H9 (cell line): ENCODE data around the gene FLOT2. TPM values are rescaled to one million over a fixed set of nuclear protein-coding genes. Genes with fewer than 3 reads are reported as not detected.
"Not testable (repeated sequence)": the region's sequence is repeated elsewhere in the genome, so short reads cannot be mapped to it uniquely, and the experiment has no call there.

Source experiments
- DNase-seq: peaks from one replicate; pipeline ENCODE4 v3.0.0-alpha.2; 2017
- H2AFZ ChIP-seq: one replicate; pipeline ENCODE4 v1.6.1; 2013; ENCODE audit warnings: mild to moderate bottlenecking, low read length, control low read depth, moderate library complexity
- H2AK5ac ChIP-seq: 2 replicates; pipeline ENCODE4 v1.6.1; 2013; ENCODE audit warnings: low read length, control low read depth, mixed read lengths; ENCODE audit not compliant: insufficient read length
- H2BK120ac ChIP-seq: one replicate; pipeline ENCODE4 v1.6.1; 2013; ENCODE audit warnings: low read depth, mild to moderate bottlenecking, low read length, control low read depth, inconsistent platforms; ENCODE audit not compliant: poor library complexity, severe bottlenecking
- H2BK12ac ChIP-seq: 2 replicates; pipeline ENCODE4 v1.6.1; 2013; ENCODE audit warnings: low read length, control low read depth, mixed read lengths, low read depth; ENCODE audit not compliant: insufficient read length
- H2BK15ac ChIP-seq: 2 replicates; pipeline ENCODE4 v1.6.1; 2013; ENCODE audit warnings: low read depth, low read length, control low read depth
- H2BK20ac ChIP-seq: one replicate; pipeline ENCODE4 v1.6.1; 2013; ENCODE audit warnings: low read depth, mild to moderate bottlenecking, low read length, control low read depth, inconsistent platforms; ENCODE audit not compliant: poor library complexity, severe bottlenecking
- H2BK5ac ChIP-seq: 2 replicates; pipeline ENCODE4 v1.6.1; 2013; ENCODE audit warnings: low read length, control low read depth, mixed read lengths; ENCODE audit not compliant: insufficient read length
- H3K14ac ChIP-seq: 2 replicates; pipeline ENCODE4 v1.6.1; 2013; ENCODE audit warnings: low read length, control low read depth; ENCODE audit not compliant: insufficient read depth
- H3K18ac ChIP-seq: 2 replicates; pipeline ENCODE4 v1.6.1; 2013; ENCODE audit warnings: low read depth, mild to moderate bottlenecking, mixed read lengths, low read length, control low read depth; ENCODE audit not compliant: insufficient read length
- H3K23ac ChIP-seq: 2 replicates; pipeline ENCODE4 v1.6.1; 2013; ENCODE audit warnings: low read length, control low read depth, mixed read lengths, low read depth; ENCODE audit not compliant: insufficient read length
- H3K23me2 ChIP-seq: 2 replicates; pipeline ENCODE4 v1.6.1; 2013; ENCODE audit warnings: low read depth, mild to moderate bottlenecking, mixed read lengths, low read length, control low read depth; ENCODE audit not compliant: insufficient read length, poor library complexity, severe bottlenecking
- H3K27ac ChIP-seq: 2 replicates; pipeline ENCODE4 v1.5.1; 2013; ENCODE audit warnings: low read length, control low read depth, mixed read lengths, low read depth; ENCODE audit not compliant: insufficient read length
- H3K27me3 ChIP-seq: 2 replicates; pipeline ENCODE4 v1.6.1; 2013; ENCODE audit warnings: low read length, control low read depth, inconsistent platforms; ENCODE audit not compliant: insufficient read depth
- H3K4ac ChIP-seq: 2 replicates; pipeline ENCODE4 v1.6.1; 2013; ENCODE audit warnings: low read depth, mild to moderate bottlenecking, control low read depth, inconsistent platforms, low read length, moderate library complexity
- H3K4me1 ChIP-seq: 2 replicates; pipeline ENCODE4 v1.6.1; 2013; ENCODE audit warnings: low read length, control low read depth, inconsistent platforms; ENCODE audit not compliant: insufficient read depth
- H3K4me2 ChIP-seq: 2 replicates; pipeline ENCODE4 v1.6.1; 2013; ENCODE audit warnings: low read length, control low read depth, mixed read lengths; ENCODE audit not compliant: insufficient read length, insufficient read depth
- H3K56ac ChIP-seq: 2 replicates; pipeline ENCODE4 v1.6.1; 2013; ENCODE audit warnings: low read depth, mild to moderate bottlenecking, mixed read lengths, low read length, control low read depth; ENCODE audit not compliant: insufficient read length
- H3K79me1 ChIP-seq: 2 replicates; pipeline ENCODE4 v1.6.1; 2013; ENCODE audit warnings: low read depth, mild to moderate bottlenecking, moderate library complexity, low read length, control low read depth, inconsistent platforms; ENCODE audit not compliant: insufficient read depth, poor library complexity, severe bottlenecking
- H3K79me2 ChIP-seq: 2 replicates; pipeline ENCODE4 v1.6.1; 2013; ENCODE audit warnings: low read length, control low read depth, inconsistent platforms; ENCODE audit not compliant: insufficient read depth
- H3K9ac ChIP-seq: 2 replicates; pipeline ENCODE4 v1.6.1; 2013; ENCODE audit warnings: low read length, control low read depth, mixed read lengths; ENCODE audit not compliant: insufficient read length; ENCODE audit errors: extremely low read depth
- H3K9me3 ChIP-seq: one replicate; pipeline ENCODE4 v1.6.1; 2013; ENCODE audit warnings: low read depth, low read length, inconsistent platforms; ENCODE audit not compliant: control insufficient read depth
- H3T11ph ChIP-seq: one replicate; pipeline ENCODE4 v1.6.1; 2013; ENCODE audit warnings: mild to moderate bottlenecking, low read length, control low read depth, inconsistent platforms
- H4K20me1 ChIP-seq: one replicate; pipeline ENCODE4 v1.6.1; 2013; ENCODE audit not compliant: control insufficient read depth, insufficient read length, insufficient read depth
- H4K5ac ChIP-seq: 2 replicates; pipeline ENCODE4 v1.6.1; 2013; ENCODE audit warnings: low read depth, mild to moderate bottlenecking, mixed read lengths, low read length, control low read depth; ENCODE audit not compliant: insufficient read length
- H4K8ac ChIP-seq: replicated peaks from 2 replicates; pipeline ENCODE4 v1.6.1; 2013; ENCODE audit warnings: low read length, control low read depth, mixed read lengths, low read depth; ENCODE audit not compliant: insufficient read length
- H4K91ac ChIP-seq: 2 replicates; pipeline ENCODE4 v1.6.1; 2013; ENCODE audit warnings: low read depth, mild to moderate bottlenecking, moderate library complexity, mixed read lengths, low read length, control low read depth; ENCODE audit not compliant: insufficient read length
- H3K27ac Mint-ChIP-seq, 3 experiments: 2 replicates in 2 of 3; 3 replicates in 1 of 3; pipeline ENCODE4 v1.8.0; 2020 to 2021; ENCODE audit warnings: mixed read lengths in 3 of 3, mild to moderate bottlenecking in 1 of 3, moderate library complexity in 1 of 3
- H3K27me3 Mint-ChIP-seq: 2 replicates; pipeline ENCODE4 v1.8.0; 2021; ENCODE audit warnings: low read depth, mild to moderate bottlenecking, moderate library complexity, mixed read lengths
- H3K36me3 Mint-ChIP-seq, 3 experiments: 2 replicates in 2 of 3; 3 replicates in 1 of 3; pipeline ENCODE4 v1.8.0; 2020 to 2021; ENCODE audit warnings: low read depth in 3 of 3, mixed read lengths in 3 of 3; ENCODE audit not compliant: insufficient read depth in 1 of 3
- H3K4me1 Mint-ChIP-seq, 2 experiments: 2 replicates each; pipeline ENCODE4 v1.8.0; 2020; ENCODE audit warnings: mixed read lengths in 2 of 2
- H3K4me3 Mint-ChIP-seq, 2 experiments: 2 replicates in 1 of 2; 3 replicates in 1 of 2; pipeline ENCODE4 v1.8.0; 2020 to 2021; ENCODE audit warnings: mild to moderate bottlenecking in 2 of 2, mixed read lengths in 2 of 2, moderate library complexity in 1 of 2
- H3K9me3 Mint-ChIP-seq, 2 experiments: 2 replicates in 1 of 2; 3 replicates in 1 of 2; pipeline ENCODE4 v1.8.0; 2020; ENCODE audit warnings: mild to moderate bottlenecking in 2 of 2, mixed read lengths in 2 of 2, moderate library complexity in 1 of 2
- CTCF ChIP-seq: fragments of 200-600 bp; sonication (generic); conservative IDR thresholded peaks from 3 replicates; pipeline ENCODE4 v1.8.0; 2021; ENCODE audit warnings: antibody characterized with exemption, mild to moderate bottlenecking
- WGBS: extraction: QIAGEN DNeasy Blood & Tissue Kit; methylation state at CpG from one replicate; pipeline ENCODE4 v1.1.7; 2013; ENCODE audit warnings: missing lambda C conversion rate, low lambda C conversion rate, mixed read lengths; ENCODE audit not compliant: insufficient read length; ENCODE audit errors: extremely low coverage; 5-methylcytosine and 5-hydroxymethylcytosine counted together
- total RNA-seq: library from RNA; stranded (reverse); gene quantifications from 2 replicates; pipeline ENCODE4 v1.2.1, GENCODE V29; 2021

FLOT2 gene
- total RNA-seq, 1 experiment from 2014 or later: 173 TPM

GRCh38 chr17:28904800-28905199 lies 7.3 kb upstream of the FLOT2 start:
- H3K4me3 Mint-ChIP-seq: no peak overlapping the region
- H4K91ac ChIP-seq: no peak overlapping the region
- no peak overlapping the region for H3K18ac ChIP-seq
- no peak overlapping the region for H4K8ac ChIP-seq
- H2BK120ac ChIP-seq: no peak overlapping the region
- no peak overlapping the region for H2BK5ac ChIP-seq
- H3K9ac ChIP-seq: no peak overlapping the region
- H2AK5ac ChIP-seq: no peak overlapping the region
- H3K23me2 ChIP-seq: no peaks in the 10 kb centered on the region
- no peak overlapping the region for H3K14ac ChIP-seq
- peaks cover 1% of the 10 kb centered on the region; the same call in 1 of the 2 replicates for H3K4me1 ChIP-seq
- H3K4me1 Mint-ChIP-seq: peaks cover 29 to 44% of the 10 kb centered on the region in 2 experiments
- H3T11ph ChIP-seq: no peak overlapping the region
- no peaks in the 10 kb centered on the region for H3K27me3 ChIP-seq
- TF ChIP-seq CTCF: no peak
- no peak for DNase-seq
- H3K23ac ChIP-seq: no peak overlapping the region
- H3K36me3 Mint-ChIP-seq: peaks cover 34 to 64% (median 40%) of the 10 kb centered on the region in 3 experiments
- H3K4me2 ChIP-seq: no peak overlapping the region
- WGBS: no CpG with 5 or more reads among the region's 4 CpGs
- H4K20me1 ChIP-seq: no peaks in the 10 kb centered on the region
- H3K79me1 ChIP-seq: no peaks in the 10 kb centered on the region
- H2BK12ac ChIP-seq: no peak overlapping the region
- peaks cover 0 to 3% of the 10 kb centered on the region in 2 experiments; a peak in 2 of 5 replicates for H3K9me3 Mint-ChIP-seq
- H2BK20ac ChIP-seq: no peak overlapping the region
- H3K27ac ChIP-seq: no peak overlapping the region
- H3K56ac ChIP-seq: no peak overlapping the region
- H3K79me2 ChIP-seq: no peaks in the 10 kb centered on the region
- no peak overlapping the region for H4K5ac ChIP-seq
- peaks cover 3% of the 10 kb centered on the region for H3K27me3 Mint-ChIP-seq
- peak overlapping the region in 1 of 3 experiments; percentile 69; a peak in 3 of 7 replicates for H3K27ac Mint-ChIP-seq
- no peak overlapping the region for H2BK15ac ChIP-seq
- H2AFZ ChIP-seq: no peak overlapping the region
- no peak overlapping the region for H3K4ac ChIP-seq
- H3K9me3 ChIP-seq: no peaks in the 10 kb centered on the region

- no CpG with 5 or more reads among the region's 5 CpGs for WGBS
- not testable (repeated sequence) for H3K27ac ChIP-seq, H3K56ac ChIP-seq, H2BK20ac ChIP-seq, H3K4ac ChIP-seq, H2BK15ac ChIP-seq, H2AFZ ChIP-seq, H2BK12ac ChIP-seq, H3K23me2 ChIP-seq, H3K27me3 Mint-ChIP-seq, H3K79me1 ChIP-seq, H3K4me2 ChIP-seq, H3K4me1 ChIP-seq, H4K8ac ChIP-seq, H3K79me2 ChIP-seq, H3K27me3 ChIP-seq, H3T11ph ChIP-seq, H3K14ac ChIP-seq, DNase-seq, H4K91ac ChIP-seq, H4K5ac ChIP-seq, H3K23ac ChIP-seq, H2BK120ac ChIP-seq, H3K18ac ChIP-seq, H3K9me3 Mint-ChIP-seq, H4K20me1 ChIP-seq, H2AK5ac ChIP-seq, H3K9ac ChIP-seq, H3K9me3 ChIP-seq, H2BK5ac ChIP-seq
- Mint-ChIP-seq H3K4me1 (peaks cover 19 to 34% of the 10 kb centered on the region in 2 experiments), H3K4me3 (peak overlapping the region; percentile 52 to 80), H3K36me3 (peaks cover 34 to 60% (median 41%) of the 10 kb centered on the region in 3 experiments), H3K27ac (peak overlapping the region in 1 of 3 experiments; percentile 42; a peak in 2 of 7 replicates)
Observed at GRCh38 chr17:28903546-28903841, 6.0 kb upstream of the FLOT2 start.
